ENCODE measurements around the gene VANGL1.

The VANGL1 gene

DNA sequence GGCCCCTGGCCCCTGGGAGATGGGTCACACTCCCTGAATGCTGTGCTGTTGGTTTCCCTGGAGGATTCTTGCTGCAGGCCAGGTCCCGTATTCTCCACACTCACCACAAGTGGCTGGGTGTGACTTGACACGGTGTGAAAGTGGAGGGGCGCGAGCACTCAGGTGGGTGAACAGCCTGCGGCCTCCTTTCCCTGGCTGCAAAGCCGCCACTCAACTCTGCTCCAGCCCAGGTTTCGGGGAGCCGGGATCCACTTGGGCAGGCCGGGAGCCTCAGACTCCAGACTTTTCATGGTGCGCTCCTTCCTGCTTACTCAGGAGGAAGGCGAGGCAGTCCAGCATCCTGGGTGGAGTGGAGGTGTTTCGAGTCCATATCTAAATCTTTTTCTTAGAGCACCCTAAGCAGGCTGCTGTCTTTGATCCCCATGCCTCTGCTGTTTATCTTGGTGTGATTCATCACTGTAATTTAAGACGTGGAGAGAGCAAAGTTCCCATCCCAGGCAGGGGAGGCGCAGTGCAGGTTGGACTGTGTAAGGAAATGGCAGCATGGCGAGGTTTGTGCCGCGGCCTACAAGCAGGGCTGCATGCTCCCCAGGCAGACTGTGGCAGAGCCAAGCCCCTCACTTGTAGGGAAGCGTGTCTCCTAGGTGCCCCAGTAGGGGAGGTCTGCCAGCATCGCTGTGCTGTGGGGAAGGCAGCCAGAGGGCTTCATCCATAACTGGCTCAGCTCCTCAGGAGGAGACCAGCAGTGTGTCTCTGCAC, 29.6 kb downstream of the VANGL1 start:
- TF ChIP-seq, protein P1, sequence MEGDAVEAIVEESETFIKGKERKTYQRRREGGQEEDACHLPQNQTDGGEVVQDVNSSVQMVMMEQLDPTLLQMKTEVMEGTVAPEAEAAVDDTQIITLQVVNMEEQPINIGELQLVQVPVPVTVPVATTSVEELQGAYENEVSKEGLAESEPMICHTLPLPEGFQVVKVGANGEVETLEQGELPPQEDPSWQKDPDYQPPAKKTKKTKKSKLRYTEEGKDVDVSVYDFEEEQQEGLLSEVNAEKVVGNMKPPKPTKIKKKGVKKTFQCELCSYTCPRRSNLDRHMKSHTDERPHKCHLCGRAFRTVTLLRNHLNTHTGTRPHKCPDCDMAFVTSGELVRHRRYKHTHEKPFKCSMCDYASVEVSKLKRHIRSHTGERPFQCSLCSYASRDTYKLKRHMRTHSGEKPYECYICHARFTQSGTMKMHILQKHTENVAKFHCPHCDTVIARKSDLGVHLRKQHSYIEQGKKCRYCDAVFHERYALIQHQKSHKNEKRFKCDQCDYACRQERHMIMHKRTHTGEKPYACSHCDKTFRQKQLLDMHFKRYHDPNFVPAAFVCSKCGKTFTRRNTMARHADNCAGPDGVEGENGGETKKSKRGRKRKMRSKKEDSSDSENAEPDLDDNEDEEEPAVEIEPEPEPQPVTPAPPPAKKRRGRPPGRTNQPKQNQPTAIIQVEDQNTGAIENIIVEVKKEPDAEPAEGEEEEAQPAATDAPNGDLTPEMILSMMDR (IDR thresholded peaks at IDR 0.05), result no peak

- TF ChIP-seq, protein P1 (IDR thresholded peaks at IDR 0.05), result no peak
Observed at GRCh38 chr1:115672224-115673009, 30.6 kb downstream of the VANGL1 start.

DNA sequence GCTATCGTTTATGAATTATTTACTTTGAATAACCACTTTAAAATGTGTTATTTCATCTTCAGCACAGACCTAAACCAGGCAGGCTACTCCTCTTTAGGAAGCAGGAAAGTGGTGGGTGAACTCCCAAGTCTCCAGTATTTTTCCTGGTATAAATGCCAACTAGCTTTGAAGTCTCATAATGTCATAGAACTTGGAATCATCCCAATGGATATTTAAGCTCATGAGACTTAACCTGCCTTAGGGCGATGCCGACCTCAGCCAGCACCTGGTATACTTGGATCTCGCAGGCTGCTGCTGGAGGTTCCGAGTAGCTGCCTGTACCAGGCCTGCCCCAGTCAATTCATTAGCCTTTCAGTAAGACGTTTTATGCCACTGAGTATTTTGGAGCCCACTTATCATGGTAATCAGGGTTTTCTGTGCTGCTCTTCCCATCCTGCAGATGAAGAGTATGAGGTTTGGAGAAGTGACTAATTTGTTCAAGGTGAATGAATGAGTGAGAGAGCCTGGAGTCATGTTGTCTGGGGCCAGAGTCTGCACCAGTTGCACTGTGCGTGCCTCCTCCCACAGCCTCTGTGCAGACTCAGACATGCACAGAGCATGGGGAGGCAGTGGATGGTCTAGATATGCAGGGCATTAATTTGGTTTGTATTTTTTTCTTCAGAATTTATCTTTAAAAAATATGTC, 34.9 kb downstream of the VANGL1 start:
- TF ChIP-seq, protein P1 (IDR thresholded peaks at IDR 0.05), result no peak

- TF ChIP-seq, protein P1 (IDR thresholded peaks at IDR 0.05), result no peak
Observed at GRCh38 chr1:115677182-115677555, 35.4 kb downstream of the VANGL1 start.

DNA sequence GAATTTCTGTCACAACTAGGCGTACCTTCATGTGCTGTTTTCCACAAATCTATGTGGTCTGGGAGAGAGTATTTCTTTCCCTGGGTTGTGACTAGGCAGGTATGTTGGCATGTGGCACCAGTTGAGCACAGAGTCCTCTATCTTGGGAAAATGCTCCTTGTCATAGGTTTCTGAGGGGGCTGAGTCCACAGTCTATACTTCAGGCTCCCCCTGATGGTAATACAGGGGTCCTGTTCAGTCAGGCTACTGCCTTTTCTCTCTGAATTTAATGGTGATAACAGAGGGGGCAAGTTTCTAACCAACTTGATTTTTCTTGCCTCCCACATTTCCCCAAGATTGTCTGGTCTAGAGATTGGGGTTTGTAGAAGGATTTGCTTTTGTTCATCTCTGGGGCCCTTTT, 35.8 kb downstream of the VANGL1 start:
- TF ChIP-seq, protein P1 (IDR thresholded peaks at IDR 0.05), result no peak

- TF ChIP-seq, protein P1 (IDR thresholded peaks at IDR 0.05), result no peak
Observed at GRCh38 chr1:115678141-115678540, 36.4 kb downstream of the VANGL1 start.

DNA sequence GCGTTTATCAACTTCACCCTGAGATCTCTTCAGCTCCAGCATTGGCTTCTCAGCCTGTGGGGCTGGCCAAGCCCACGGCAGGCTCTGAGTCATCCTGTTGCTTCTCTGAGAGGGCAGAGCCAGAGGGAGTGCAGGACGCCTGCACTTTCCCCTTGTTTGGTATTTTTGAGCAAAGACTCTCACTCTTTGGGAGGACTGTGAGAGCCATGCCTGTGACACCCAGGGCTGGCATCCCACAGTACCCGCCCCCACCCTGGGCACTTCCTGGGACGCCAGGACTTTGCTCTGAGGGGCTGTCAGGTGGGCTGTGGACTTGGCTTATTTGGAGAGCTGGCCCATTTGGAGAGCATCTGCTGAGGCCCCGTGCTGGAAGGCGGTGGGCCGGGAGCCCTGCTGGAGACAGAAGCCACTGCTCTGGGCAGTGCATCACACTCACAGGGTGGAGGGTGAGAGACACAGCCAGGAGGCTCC, 37.4 kb downstream of the VANGL1 start:
- TF ChIP-seq, protein P1 (IDR thresholded peaks at IDR 0.05), result no peak

All from LNCAP (cell line).